ENCODE data around the gene PEPD.

DNA sequence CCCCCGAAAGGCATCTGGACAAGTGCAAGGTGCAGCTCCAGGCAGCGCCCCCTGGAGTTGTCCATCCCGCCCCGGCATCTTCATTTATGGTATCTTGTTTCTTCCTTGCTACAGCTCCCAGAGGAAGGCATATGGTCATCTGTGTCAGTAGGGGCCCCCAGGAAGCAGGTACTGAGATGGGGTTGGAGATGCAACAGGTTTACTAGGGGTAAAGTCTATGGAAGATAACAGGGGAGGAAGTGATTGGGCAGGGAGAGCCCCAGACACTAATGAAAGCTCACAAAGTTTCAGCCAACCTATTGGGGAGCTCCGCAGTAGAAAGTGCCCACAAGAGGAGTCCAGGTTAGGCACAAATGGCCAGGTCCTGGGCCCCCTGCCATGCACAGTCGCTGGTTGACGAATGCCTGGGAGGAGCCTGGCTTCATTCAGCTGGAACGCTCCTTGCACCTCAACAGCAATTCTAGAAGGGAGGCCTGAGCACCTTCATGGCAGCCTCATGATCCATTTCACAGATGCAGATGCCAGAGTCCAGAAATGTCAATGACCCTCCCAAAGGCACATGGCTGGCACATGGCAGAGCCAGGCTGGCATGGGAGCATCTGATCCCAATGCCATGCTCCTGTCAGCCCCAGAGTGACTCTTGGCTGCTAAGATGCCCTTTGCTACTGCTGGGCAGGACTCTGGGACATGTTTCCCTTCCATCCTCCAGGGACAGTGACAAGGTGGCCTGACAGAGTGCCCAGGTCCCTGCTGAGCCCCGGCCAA, 23.8 kb upstream of the PEPD start:
- TF ChIP-seq TAF1 (IDR thresholded peaks at IDR 0.05; ENCODE audit: low read depth) = no peak
- TF ChIP-seq, protein P1, sequence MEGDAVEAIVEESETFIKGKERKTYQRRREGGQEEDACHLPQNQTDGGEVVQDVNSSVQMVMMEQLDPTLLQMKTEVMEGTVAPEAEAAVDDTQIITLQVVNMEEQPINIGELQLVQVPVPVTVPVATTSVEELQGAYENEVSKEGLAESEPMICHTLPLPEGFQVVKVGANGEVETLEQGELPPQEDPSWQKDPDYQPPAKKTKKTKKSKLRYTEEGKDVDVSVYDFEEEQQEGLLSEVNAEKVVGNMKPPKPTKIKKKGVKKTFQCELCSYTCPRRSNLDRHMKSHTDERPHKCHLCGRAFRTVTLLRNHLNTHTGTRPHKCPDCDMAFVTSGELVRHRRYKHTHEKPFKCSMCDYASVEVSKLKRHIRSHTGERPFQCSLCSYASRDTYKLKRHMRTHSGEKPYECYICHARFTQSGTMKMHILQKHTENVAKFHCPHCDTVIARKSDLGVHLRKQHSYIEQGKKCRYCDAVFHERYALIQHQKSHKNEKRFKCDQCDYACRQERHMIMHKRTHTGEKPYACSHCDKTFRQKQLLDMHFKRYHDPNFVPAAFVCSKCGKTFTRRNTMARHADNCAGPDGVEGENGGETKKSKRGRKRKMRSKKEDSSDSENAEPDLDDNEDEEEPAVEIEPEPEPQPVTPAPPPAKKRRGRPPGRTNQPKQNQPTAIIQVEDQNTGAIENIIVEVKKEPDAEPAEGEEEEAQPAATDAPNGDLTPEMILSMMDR (IDR thresholded peaks at IDR 0.05; ENCODE audit: poor library complexity, severe bottlenecking) = no peak
- TF ChIP-seq EZH2 (IDR thresholded peaks at IDR 0.05; ENCODE audit: borderline replicate concordance, insufficient read depth, low read length, poor library complexity, severe bottlenecking) = no peak
